ENCODE measurements around the gene NCAM2. TPM values are rescaled to one million over a fixed set of nuclear protein-coding genes. Genes with fewer than 3 reads are reported as not detected.
A peak's percentile ranks its signal among the peaks of the same experiment; 100 is the strongest.

NCAM2 gene
- total and polyA plus RNA-seq, 5 donors from 2014 or later, result not detected

GRCh38 chr21:21002153-21002552 is 3.9 kb downstream of the NCAM2 start:
- peaks cover 0 to 4% (median 2%) of the 10 kb centered on the region in 7 donors for H3K9me3 Mint-ChIP-seq
- peaks cover 13% of the 10 kb centered on the region for H3K27me3 Mint-ChIP-seq
- no peak for ATAC-seq (ENCODE audit: low read depth in 2 of 2)

GRCh38 chr21:21003701-21004100 is 5.5 kb downstream of the NCAM2 start:
- no peaks in the 10 kb centered on the region for H3K36me3 Mint-ChIP-seq
- Histone ChIP-seq H3K27me3 (ENCODE audit: control insufficient read depth, insufficient read depth, low read length) (peaks cover 3% of the 10 kb centered on the region), H3K4me1 (ENCODE audit: control insufficient read depth, insufficient read depth, low read length, poor library complexity, severe bottlenecking) (no peaks in the 10 kb centered on the region), H3K36me3 (ENCODE audit: control insufficient read depth, insufficient read depth, low read length) (no peaks in the 10 kb centered on the region), H3K4me3 (ENCODE audit: low read depth, low read length) (no peak overlapping the region), H3K9me3 (ENCODE audit: control insufficient read depth in 2 of 2, low read length in 2 of 2) (no peaks in the 10 kb centered on the region), H3K27ac (ENCODE audit: insufficient read depth, low read length, poor library complexity, severe bottlenecking) (no peak overlapping the region)
- peaks cover 0 to 6% (median 0%) of the 10 kb centered on the region in 7 donors for H3K9me3 Mint-ChIP-seq
- H3K27ac Mint-ChIP-seq, result no peak overlapping the region
- peaks cover 0 to 7% (median 0%) of the 10 kb centered on the region in 4 donors for H3K4me1 Mint-ChIP-seq
- DNase-seq (no peak), ATAC-seq (ENCODE audit: low read depth in 2 of 2) (no peak)
- peaks cover 9% of the 10 kb centered on the region for H3K27me3 Mint-ChIP-seq
- no peak overlapping the region for H3K4me3 Mint-ChIP-seq

More at GRCh38 chr21:21002153-21002552, 3.9 kb downstream of the NCAM2 start:
- Mint-ChIP-seq H3K4me3 (no peak overlapping the region), H3K4me1 (peaks cover 0 to 11% (median 2%) of the 10 kb centered on the region in 4 donors), H3K36me3 (no peaks in the 10 kb centered on the region), H3K27ac (no peak overlapping the region)
- no peaks in the 10 kb centered on the region for H3K9me3 ChIP-seq (ENCODE audit: control insufficient read depth in 2 of 2, low read length in 2 of 2)
- no peak overlapping the region for H3K4me3 ChIP-seq (ENCODE audit: low read depth, low read length)
- peaks cover 3% of the 10 kb centered on the region for H3K27me3 ChIP-seq (ENCODE audit: control insufficient read depth, insufficient read depth, low read length)
- DNase-seq, result no peak
- peaks cover 3% of the 10 kb centered on the region for H3K4me1 ChIP-seq (ENCODE audit: control insufficient read depth, insufficient read depth, low read length, poor library complexity, severe bottlenecking)
- H3K36me3 ChIP-seq (ENCODE audit: control insufficient read depth, insufficient read depth, low read length), result no peaks in the 10 kb centered on the region
- no peak overlapping the region for H3K27ac ChIP-seq (ENCODE audit: insufficient read depth, low read length, poor library complexity, severe bottlenecking)

GRCh38 chr21:21007606-21008005 is 9.4 kb downstream of the NCAM2 start:
- H3K4me1 Mint-ChIP-seq, result no peaks in the 10 kb centered on the region
- H3K9me3 ChIP-seq (ENCODE audit: control insufficient read depth in 2 of 2, low read length in 2 of 2), result no peaks in the 10 kb centered on the region
- ATAC-seq (ENCODE audit: low read depth in 2 of 2) (no peak), DNase-seq (no peak)
- H3K4me3 Mint-ChIP-seq, result no peak overlapping the region
- H3K36me3 ChIP-seq (ENCODE audit: control insufficient read depth, insufficient read depth, low read length), result no peaks in the 10 kb centered on the region
- no peaks in the 10 kb centered on the region for H3K27me3 Mint-ChIP-seq
- H3K27me3 ChIP-seq (ENCODE audit: control insufficient read depth, insufficient read depth, low read length), result no peaks in the 10 kb centered on the region
- no peaks in the 10 kb centered on the region for H3K36me3 Mint-ChIP-seq
- no peak overlapping the region for H3K4me3 ChIP-seq (ENCODE audit: low read depth, low read length)
- H3K9me3 Mint-ChIP-seq, result peaks cover 0 to 10% (median 1%) of the 10 kb centered on the region in 7 donors
- H3K27ac ChIP-seq (ENCODE audit: insufficient read depth, low read length, poor library complexity, severe bottlenecking), result no peak overlapping the region
- no peak overlapping the region for H3K27ac Mint-ChIP-seq
- H3K4me1 ChIP-seq (ENCODE audit: control insufficient read depth, insufficient read depth, low read length, poor library complexity, severe bottlenecking), result no peaks in the 10 kb centered on the region

GRCh38 chr21:21010228-21010627 is 12.0 kb downstream of the NCAM2 start:
- no peak for DNase-seq
- no peak overlapping the region for H3K4me3 Mint-ChIP-seq
- H3K4me3 ChIP-seq (ENCODE audit: low read depth, low read length), result no peak overlapping the region
- no peaks in the 10 kb centered on the region for H3K27me3 Mint-ChIP-seq
- no peak for ATAC-seq (ENCODE audit: low read depth in 2 of 2)
- no peak overlapping the region for H3K27ac Mint-ChIP-seq
- H3K27ac ChIP-seq (ENCODE audit: insufficient read depth, low read length, poor library complexity, severe bottlenecking), result no peak overlapping the region
- no peaks in the 10 kb centered on the region for H3K36me3 ChIP-seq (ENCODE audit: control insufficient read depth, insufficient read depth, low read length)
- no peaks in the 10 kb centered on the region for H3K27me3 ChIP-seq (ENCODE audit: control insufficient read depth, insufficient read depth, low read length)
- H3K36me3 Mint-ChIP-seq, result no peaks in the 10 kb centered on the region
- H3K4me1 ChIP-seq (ENCODE audit: control insufficient read depth, insufficient read depth, low read length, poor library complexity, severe bottlenecking), result no peaks in the 10 kb centered on the region
- peaks cover 2 to 15% (median 6%) of the 10 kb centered on the region in 7 donors for H3K9me3 Mint-ChIP-seq
- H3K4me1 Mint-ChIP-seq, result no peaks in the 10 kb centered on the region
- H3K9me3 ChIP-seq (ENCODE audit: control insufficient read depth in 2 of 2, low read length in 2 of 2), result peaks cover 0 to 2% of the 10 kb centered on the region in 2 experiments

- no peak for DNase-seq
- Mint-ChIP-seq H3K9me3 (peaks cover 2 to 18% (median 6%) of the 10 kb centered on the region in 7 donors), H3K4me3 (no peak overlapping the region), H3K4me1 (no peaks in the 10 kb centered on the region), H3K36me3 (no peaks in the 10 kb centered on the region), H3K27me3 (no peaks in the 10 kb centered on the region), H3K27ac (no peak overlapping the region)
- Histone ChIP-seq H3K36me3 (ENCODE audit: control insufficient read depth, insufficient read depth, low read length) (no peaks in the 10 kb centered on the region), H3K27ac (ENCODE audit: insufficient read depth, low read length, poor library complexity, severe bottlenecking) (no peak overlapping the region), H3K4me3 (ENCODE audit: low read depth, low read length) (no peak overlapping the region), H3K9me3 (ENCODE audit: control insufficient read depth in 2 of 2, low read length in 2 of 2) (peaks cover 0 to 2% of the 10 kb centered on the region in 2 experiments), H3K4me1 (ENCODE audit: control insufficient read depth, insufficient read depth, low read length, poor library complexity, severe bottlenecking) (no peaks in the 10 kb centered on the region), H3K27me3 (ENCODE audit: control insufficient read depth, insufficient read depth, low read length) (no peaks in the 10 kb centered on the region)
- no peak for ATAC-seq (ENCODE audit: low read depth in 2 of 2)
Observed at GRCh38 chr21:21010698-21011097, 12.5 kb downstream of the NCAM2 start.

- H3K9me3 Mint-ChIP-seq, result peaks cover 1 to 15% (median 9%) of the 10 kb centered on the region in 7 donors
- H3K27ac Mint-ChIP-seq, result no peak overlapping the region
- no peaks in the 10 kb centered on the region for H3K36me3 Mint-ChIP-seq
- DNase-seq (no peak), ATAC-seq (ENCODE audit: low read depth in 2 of 2) (no peak)
- no peak overlapping the region for H3K4me3 Mint-ChIP-seq
- no peak overlapping the region for H3K27ac ChIP-seq (ENCODE audit: insufficient read depth, low read length, poor library complexity, severe bottlenecking)
- no peaks in the 10 kb centered on the region for H3K27me3 Mint-ChIP-seq
- no peaks in the 10 kb centered on the region for H3K9me3 ChIP-seq (ENCODE audit: control insufficient read depth in 2 of 2, low read length in 2 of 2)
- H3K4me1 ChIP-seq (ENCODE audit: control insufficient read depth, insufficient read depth, low read length, poor library complexity, severe bottlenecking), result no peaks in the 10 kb centered on the region
- H3K4me3 ChIP-seq (ENCODE audit: low read depth, low read length), result no peak overlapping the region
- H3K4me1 Mint-ChIP-seq, result no peaks in the 10 kb centered on the region
- H3K36me3 ChIP-seq (ENCODE audit: control insufficient read depth, insufficient read depth, low read length), result no peaks in the 10 kb centered on the region
- no peaks in the 10 kb centered on the region for H3K27me3 ChIP-seq (ENCODE audit: control insufficient read depth, insufficient read depth, low read length)
Observed at GRCh38 chr21:21018821-21019220, 20.6 kb downstream of the NCAM2 start.

- Mint-ChIP-seq H3K27ac (no peak overlapping the region), H3K27me3 (no peaks in the 10 kb centered on the region), H3K36me3 (no peaks in the 10 kb centered on the region), H3K4me1 (no peaks in the 10 kb centered on the region), H3K4me3 (peak overlapping the region in 1 of 4 donors; percentile 29), H3K9me3 (peaks cover under 1 to 12% (median 8%) of the 10 kb centered on the region in 7 donors)
- no peaks in the 10 kb centered on the region for H3K36me3 ChIP-seq (ENCODE audit: control insufficient read depth, insufficient read depth, low read length)
- no peak overlapping the region for H3K27ac ChIP-seq (ENCODE audit: insufficient read depth, low read length, poor library complexity, severe bottlenecking)
- DNase-seq, result no peak
- H3K27me3 ChIP-seq (ENCODE audit: control insufficient read depth, insufficient read depth, low read length), result no peaks in the 10 kb centered on the region
- H3K4me3 ChIP-seq (ENCODE audit: low read depth, low read length), result no peak overlapping the region
- H3K4me1 ChIP-seq (ENCODE audit: control insufficient read depth, insufficient read depth, low read length, poor library complexity, severe bottlenecking), result no peaks in the 10 kb centered on the region
- H3K9me3 ChIP-seq (ENCODE audit: control insufficient read depth in 2 of 2, low read length in 2 of 2), result no peaks in the 10 kb centered on the region
- ATAC-seq (ENCODE audit: low read depth in 2 of 2), result no peak
Observed at GRCh38 chr21:21019681-21020080, 21.5 kb downstream of the NCAM2 start.

- ATAC-seq (ENCODE audit: low read depth in 2 of 2) (no peak), DNase-seq (no peak)
- H3K4me3 Mint-ChIP-seq, result no peak overlapping the region
- Histone ChIP-seq H3K27me3 (ENCODE audit: control insufficient read depth, insufficient read depth, low read length) (no peaks in the 10 kb centered on the region), H3K27ac (ENCODE audit: insufficient read depth, low read length, poor library complexity, severe bottlenecking) (no peak overlapping the region), H3K4me3 (ENCODE audit: low read depth, low read length) (no peak overlapping the region), H3K4me1 (ENCODE audit: control insufficient read depth, insufficient read depth, low read length, poor library complexity, severe bottlenecking) (no peaks in the 10 kb centered on the region), H3K36me3 (ENCODE audit: control insufficient read depth, insufficient read depth, low read length) (no peaks in the 10 kb centered on the region), H3K9me3 (ENCODE audit: control insufficient read depth in 2 of 2, low read length in 2 of 2) (peaks cover 0 to 2% of the 10 kb centered on the region in 2 experiments)
- H3K27ac Mint-ChIP-seq, result no peak overlapping the region
- no peaks in the 10 kb centered on the region for H3K36me3 Mint-ChIP-seq
- H3K27me3 Mint-ChIP-seq, result no peaks in the 10 kb centered on the region
- peaks cover 0 to 8% (median 4%) of the 10 kb centered on the region in 7 donors for H3K9me3 Mint-ChIP-seq
- no peaks in the 10 kb centered on the region for H3K4me1 Mint-ChIP-seq
Observed at GRCh38 chr21:21025742-21026141, 27.5 kb downstream of the NCAM2 start.
